ENCODE results near the gene CSAD.

- no peak for TF ChIP-seq CTCF (IDR thresholded peaks at IDR 0.05)
- TF ChIP-seq POLR2A (IDR thresholded peaks at IDR 0.05), result no peak
Measured at GRCh38 chr12:53128780-53129569, 51.8 kb downstream of the CSAD start.
